Activated naive CD4-positive, alpha-beta T cell treated with anti-CD3 and anti-CD28 coated beads, Interleukin-2, amount 50 U/mL, for 16 hours (primary cell): ENCODE results near the gene GPA33.

Experiments used
- DNase-seq: peaks from one replicate; pipeline ENCODE4 v3.0.0-alpha.2; 2020

GPA33 gene

GRCh38 chr1:167117225-167117624 is 27.0 kb upstream of the GPA33 start:
- DNase-seq, result no peak

GRCh38 chr1:167116174-167116573 is 26.0 kb upstream of the GPA33 start:
- DNase-seq, result no peak

GRCh38 chr1:167115655-167116054 is 25.5 kb upstream of the GPA33 start:
- DNase-seq, result no peak

GRCh38 chr1:167114725-167115124 is 24.5 kb upstream of the GPA33 start:
- DNase-seq, result no peak

GRCh38 chr1:167111868-167112709 is 21.9 kb upstream of the GPA33 start:
- DNase-seq, result no peak

GRCh38 chr1:167110586-167110985 is 20.4 kb upstream of the GPA33 start:
- DNase-seq, result no peak

- DNase-seq, result no peak
Measured at GRCh38 chr1:167109125-167109524, 18.9 kb upstream of the GPA33 start.

GRCh38 chr1:167107456-167107855 is 17.3 kb upstream of the GPA33 start:
- no peak for DNase-seq

- DNase-seq, result no peak
Measured at GRCh38 chr1:167106119-167106461, 15.9 kb upstream of the GPA33 start.

- DNase-seq, result no peak
Measured at GRCh38 chr1:167105271-167106118, 15.3 kb upstream of the GPA33 start.

- no peak for DNase-seq
Measured at GRCh38 chr1:167104256-167104633, 14.1 kb upstream of the GPA33 start.

- DNase-seq, result no peak
Measured at GRCh38 chr1:167102906-167103573, 12.9 kb upstream of the GPA33 start.

GRCh38 chr1:167101754-167102153 is 11.6 kb upstream of the GPA33 start:
- DNase-seq, result no peak

- DNase-seq, result no peak
Measured at GRCh38 chr1:167100730-167101129, 10.6 kb upstream of the GPA33 start.

- no peak for DNase-seq
Measured at GRCh38 chr1:167099851-167100250, 9.7 kb upstream of the GPA33 start.

GRCh38 chr1:167095368-167095767 is 5.2 kb upstream of the GPA33 start:
- no peak for DNase-seq

GRCh38 chr1:167094690-167095089 is 4.5 kb upstream of the GPA33 start:
- no peak for DNase-seq

- DNase-seq, result no peak
Measured at GRCh38 chr1:167093846-167094516, 3.8 kb upstream of the GPA33 start, which contains the start of gene STYXL2. Gene STYXL2, plus strand, starts transcription at chr1:167094075. Its CDS starts 775 bp downstream, at chr1:167094850.

GRCh38 chr1:167092653-167093052 is 2.5 kb upstream of the GPA33 start:
- no peak for DNase-seq

- DNase-seq, result no peak
Measured at GRCh38 chr1:167089939-167090313, 251 bp downstream of the GPA33 start.

GRCh38 chr1:167088746-167089417 is 1.3 kb downstream of the GPA33 start:
- DNase-seq, result no peak

- no peak for DNase-seq
Measured at GRCh38 chr1:167086768-167087167, 3.4 kb downstream of the GPA33 start.
